HepG2 (cell line): ENCODE measurements around the gene PCYOX1L. TPM values are rescaled to one million over a fixed set of nuclear protein-coding genes. Genes with fewer than 3 reads are reported as not detected.

Source experiments
- ATAC-seq: fragments of 200-7000 bp; cut with Tn5 transposase; 3 replicates; pipeline ENCODE4 v1.9.1; 2020; ENCODE audit warnings: mild to moderate bottlenecking, moderate library complexity
- BruUV-seq: library from RNA; stranded (reverse); fragments of 400-500 nt; replicated peaks from 2 replicates; lab custom pipeline; 2021; lab: Mats Ljungman, UMichigan
- CTCF ChIA-PET: fragments of 300-600 bp; formaldehyde crosslinking; extraction: SDS; loops from one replicate; lab custom pipeline; 2021; ENCODE audit warnings: low total read pairs, inconsistent platforms, low intra/inter-chr PET ratio; lab: Yijun Ruan, JAX
- POLR2A ChIA-PET: fragments of 350-600 bp; sonication (Branson Sonifier 250); formaldehyde crosslinking; loops from one replicate; lab custom pipeline; 2020; ENCODE audit warnings: antibody characterized with exemption, inconsistent platforms; lab: Yijun Ruan, JAX
- DNase-seq: peaks from one replicate; pipeline ENCODE4 v3.0.0-alpha.2; 2015; ENCODE audit warnings: low spot score
- FAIRE-seq: peaks from 3 replicates; lab custom pipeline; 2011; peaks lifted over from hg19 to GRCh38; lab: Jason Lieb, UNC
- H2AFZ ChIP-seq: one replicate; pipeline ENCODE4 v1.6.1; 2011; ENCODE audit warnings: low read length, inconsistent platforms
- H3K27ac ChIP-seq: fragments of 300-600 bp; 3 replicates; pipeline ENCODE4 v1.8.0; 2011; ENCODE audit warnings: mixed run types, mild to moderate bottlenecking, mixed read lengths, low read length, inconsistent platforms; ENCODE audit not compliant: insufficient read depth; ENCODE audit errors: extremely low read length
- H3K27me3 ChIP-seq, 2 experiments: fragments of 200-600 bp in 1 of 2; 2 replicates in 1 of 2; 3 replicates in 1 of 2; pipeline versions ENCODE4 v1.6.0 to v1.8.0; 2011; ENCODE audit warnings: low read length in 2 of 2, mild to moderate bottlenecking in 2 of 2, moderate library complexity in 2 of 2, inconsistent platforms in 1 of 2; ENCODE audit not compliant: insufficient read depth in 2 of 2, control insufficient read depth in 1 of 2
- H3K36me3 ChIP-seq, 2 experiments: fragments of 200-600 bp in 1 of 2; replicated peaks in 1 of 2; 2 replicates in 1 of 2; 3 replicates in 1 of 2; pipeline versions ENCODE4 v1.5.1 to v1.8.0; 2011; ENCODE audit warnings: low read length in 2 of 2, inconsistent platforms in 1 of 2; ENCODE audit not compliant: insufficient read depth in 2 of 2, control insufficient read depth in 1 of 2
- H3K4me1 ChIP-seq: 2 replicates; pipeline ENCODE4 v1.5.1; 2012; ENCODE audit warnings: low read length, inconsistent platforms; ENCODE audit not compliant: insufficient read depth
- H3K4me2 ChIP-seq: 2 replicates; pipeline ENCODE4 v1.6.0; 2011; ENCODE audit warnings: low read depth, low read length, inconsistent platforms
- H3K4me3 ChIP-seq, 3 experiments: fragments of 200-600 bp in 1 of 3; sonication (generic), shearing (Covaris generic) in 1 of 3; replicated peaks in 1 of 3; 2 replicates each; pipeline ENCODE4 v1.5.1; 2011 to 2016; ENCODE audit warnings: low read length in 3 of 3, inconsistent platforms in 2 of 3, low read depth in 2 of 3, mild to moderate bottlenecking in 2 of 3, control low read depth in 1 of 3, mixed read lengths in 1 of 3; ENCODE audit not compliant: insufficient read depth in 1 of 3
- H3K79me2 ChIP-seq: one replicate; pipeline ENCODE4 v1.6.1; 2011; ENCODE audit warnings: low read length, inconsistent platforms; ENCODE audit not compliant: insufficient read depth
- H3K9ac ChIP-seq: 2 replicates; pipeline ENCODE4 v1.6.0; 2011; ENCODE audit warnings: mild to moderate bottlenecking, low read depth, low read length, inconsistent platforms; ENCODE audit not compliant: insufficient read depth
- H3K9me3 ChIP-seq: 2 replicates; pipeline ENCODE4 v1.5.1; 2012; ENCODE audit warnings: mild to moderate bottlenecking, low read length
- H4K20me1 ChIP-seq: 2 replicates; pipeline ENCODE4 v1.6.0; 2011; ENCODE audit warnings: inconsistent platforms, mild to moderate bottlenecking, low read length, moderate library complexity; ENCODE audit not compliant: insufficient read depth
- DRAP1 ChIP-seq: IDR thresholded peaks from 2 replicates; pipeline ENCODE4 v1.6.1; 2016; ENCODE audit warnings: missing genetic modification reagents, missing compliant biosample characterization
- GATAD1 ChIP-seq: IDR thresholded peaks from 2 replicates; pipeline ENCODE4 v1.6.1; 2016; ENCODE audit warnings: missing genetic modification reagents, missing compliant biosample characterization
- GPBP1L1 ChIP-seq: sonication (generic); formaldehyde crosslinking; IDR thresholded peaks from 2 replicates; pipeline ENCODE4 v1.5.0; 2020; ENCODE audit warnings: mild to moderate bottlenecking, missing genetic modification reagents
- MYC ChIP-seq: sonication (generic); formaldehyde crosslinking; IDR thresholded peaks from 2 replicates; pipeline ENCODE4 v1.9.0; 2021; ENCODE audit warnings: missing genetic modification reagents, borderline replicate concordance
- MZF1 ChIP-seq: sonication (generic); formaldehyde crosslinking; IDR thresholded peaks from 2 replicates; pipeline ENCODE4 v1.8.1; 2023; ENCODE audit warnings: mild to moderate bottlenecking, missing genetic modification reagents, borderline replicate concordance
- SOX5 ChIP-seq: IDR thresholded peaks from 2 replicates; pipeline ENCODE4 v1.6.1; 2016; ENCODE audit warnings: borderline replicate concordance
- SP4 ChIP-seq: sonication (generic); formaldehyde crosslinking; IDR thresholded peaks from 2 replicates; pipeline ENCODE4 v1.8.1; 2023; ENCODE audit warnings: mild to moderate bottlenecking, missing genetic modification reagents
- ZNF354B ChIP-seq: sonication (generic); formaldehyde crosslinking; IDR thresholded peaks from 2 replicates; pipeline ENCODE4 v1.8.0; 2022; ENCODE audit warnings: mild to moderate bottlenecking, missing genetic modification reagents
- ZNF616 ChIP-seq: sonication (generic); formaldehyde crosslinking; IDR thresholded peaks from 2 replicates; pipeline ENCODE4 v1.5.0; 2020; ENCODE audit warnings: low read depth, mild to moderate bottlenecking, missing genetic modification reagents
- ZNF782 ChIP-seq: sonication (generic); formaldehyde crosslinking; IDR thresholded peaks from 2 replicates; pipeline ENCODE4 v1.4.0; 2020; ENCODE audit warnings: missing genetic modification reagents, mild to moderate bottlenecking, borderline replicate concordance
- WGBS: methylation state at CpG from one replicate; pipeline ENCODE4 v1.1.6; 2017; ENCODE audit warnings: low lambda C conversion rate; 5-methylcytosine and 5-hydroxymethylcytosine counted together
- in situ Hi-C: cut with HindIII; loops from 2 replicates; pipeline ENCODE4 v1.10.0; 2017; ENCODE audit warnings: low pct_unique_long_range_greater_than_20kb; ENCODE audit not compliant: extremely low pct_ligation_motif_present
- intact Hi-C: fragments of 100-400 bp; cut with micrococcal nuclease; formaldehyde crosslinking; loops from one replicate; pipeline ENCODE4 v1.10.0; 2022; ENCODE audit not compliant: unreplicated experiment
- polyA plus RNA-seq, 8 experiments: library from polyadenylated mRNA; depleted of rRNA in 3 of 8; stranded (reverse) in 7 of 8; unstranded in 1 of 8; fragments of >200 nt; fragmentation: Illumina TruSeq in 4 of 8; extraction: Trizol in 4 of 8; gene quantifications; 2 replicates each; pipeline versions ENCODE4 v1.2.1 to v1.2.3, GENCODE V29; 2011 to 2016; ENCODE audit warnings: low read depth in 4 of 8, missing spikeins in 1 of 8, mixed read lengths in 1 of 8; ENCODE audit not compliant: insufficient read depth in 1 of 8
- total RNA-seq, 5 experiments: library from RNA; depleted of rRNA; stranded (reverse); fragments of >200 nt; fragmentation: Illumina TruSeq; extraction: Trizol; gene quantifications; 2 replicates each; pipeline ENCODE4 v1.2.3, GENCODE V29; 2016; ENCODE audit warnings: low read depth in 1 of 5
- TF ChIP-seq, protein P1 (sequence below), 2 experiments: sonication (generic) in 1 of 2; formaldehyde crosslinking in 1 of 2; IDR thresholded peaks; 2 replicates each; pipeline versions ENCODE4 v1.6.1 to v1.9.0; 2014 to 2022; ENCODE audit warnings: antibody characterized with exemption in 1 of 2, borderline replicate concordance in 1 of 2, inconsistent platforms in 1 of 2, low read depth in 1 of 2, missing genetic modification reagents in 1 of 2
- TF ChIP-seq, protein P2 (sequence below): sonication (generic); formaldehyde crosslinking; conservative IDR thresholded peaks from 2 replicates; pipeline ENCODE4 v1.4.0; 2020; ENCODE audit warnings: missing genetic modification reagents

The PCYOX1L gene
- total and polyA plus RNA-seq, 2 of the 13 experiments (the other 11 are each of a cell fraction or from before 2014, with no cell fraction given): 1.00 to 3.7 TPM

- FAIRE-seq: peak; percentile 99
- BruUV-seq: no TSS peak
- peak overlapping the region in 2 of 3 experiments; percentile 22 to 52; a peak in 3 of 6 replicates for H3K4me3 ChIP-seq
- no peak for TF ChIP-seq ZNF354B (CRISPR knock-in tag)
- no peak for TF ChIP-seq MZF1 (CRISPR knock-in tag)
- TF ChIP-seq MYC (CRISPR knock-in tag): peak; percentile 49; the same call in 1 of the 2 replicates
- no peak for TF ChIP-seq ZNF616 (CRISPR knock-in tag)
- TF ChIP-seq SOX5: peak; percentile 68; the same call in 1 of the 2 replicates
- peak; percentile 42; the same call in 1 of the 2 replicates for TF ChIP-seq GATAD1 (CRISPR knock-in tag)
- TF ChIP-seq ZNF782 (CRISPR knock-in tag): no peak
- peak; percentile 32; the same call in 1 of the 2 replicates for TF ChIP-seq DRAP1 (CRISPR knock-in tag)
- TF ChIP-seq SP4 (CRISPR knock-in tag): no peak
- TF ChIP-seq, protein P1, sequence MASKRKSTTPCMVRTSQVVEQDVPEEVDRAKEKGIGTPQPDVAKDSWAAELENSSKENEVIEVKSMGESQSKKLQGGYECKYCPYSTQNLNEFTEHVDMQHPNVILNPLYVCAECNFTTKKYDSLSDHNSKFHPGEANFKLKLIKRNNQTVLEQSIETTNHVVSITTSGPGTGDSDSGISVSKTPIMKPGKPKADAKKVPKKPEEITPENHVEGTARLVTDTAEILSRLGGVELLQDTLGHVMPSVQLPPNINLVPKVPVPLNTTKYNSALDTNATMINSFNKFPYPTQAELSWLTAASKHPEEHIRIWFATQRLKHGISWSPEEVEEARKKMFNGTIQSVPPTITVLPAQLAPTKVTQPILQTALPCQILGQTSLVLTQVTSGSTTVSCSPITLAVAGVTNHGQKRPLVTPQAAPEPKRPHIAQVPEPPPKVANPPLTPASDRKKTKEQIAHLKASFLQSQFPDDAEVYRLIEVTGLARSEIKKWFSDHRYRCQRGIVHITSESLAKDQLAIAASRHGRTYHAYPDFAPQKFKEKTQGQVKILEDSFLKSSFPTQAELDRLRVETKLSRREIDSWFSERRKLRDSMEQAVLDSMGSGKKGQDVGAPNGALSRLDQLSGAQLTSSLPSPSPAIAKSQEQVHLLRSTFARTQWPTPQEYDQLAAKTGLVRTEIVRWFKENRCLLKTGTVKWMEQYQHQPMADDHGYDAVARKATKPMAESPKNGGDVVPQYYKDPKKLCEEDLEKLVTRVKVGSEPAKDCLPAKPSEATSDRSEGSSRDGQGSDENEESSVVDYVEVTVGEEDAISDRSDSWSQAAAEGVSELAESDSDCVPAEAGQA (IDR thresholded peaks at IDR 0.05; ENCODE audit: low read depth): no peak
- TF ChIP-seq, protein P1 (CRISPR knock-in tag; IDR thresholded peaks at IDR 0.05; ENCODE audit: borderline replicate concordance): no peak
- TF ChIP-seq GPBP1L1: no peak
- TF ChIP-seq, protein P2, sequence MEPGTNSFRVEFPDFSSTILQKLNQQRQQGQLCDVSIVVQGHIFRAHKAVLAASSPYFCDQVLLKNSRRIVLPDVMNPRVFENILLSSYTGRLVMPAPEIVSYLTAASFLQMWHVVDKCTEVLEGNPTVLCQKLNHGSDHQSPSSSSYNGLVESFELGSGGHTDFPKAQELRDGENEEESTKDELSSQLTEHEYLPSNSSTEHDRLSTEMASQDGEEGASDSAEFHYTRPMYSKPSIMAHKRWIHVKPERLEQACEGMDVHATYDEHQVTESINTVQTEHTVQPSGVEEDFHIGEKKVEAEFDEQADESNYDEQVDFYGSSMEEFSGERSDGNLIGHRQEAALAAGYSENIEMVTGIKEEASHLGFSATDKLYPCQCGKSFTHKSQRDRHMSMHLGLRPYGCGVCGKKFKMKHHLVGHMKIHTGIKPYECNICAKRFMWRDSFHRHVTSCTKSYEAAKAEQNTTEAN (CRISPR knock-in tag): no peak
Measured at GRCh38 chr5:149320791-149321330, 37.0 kb upstream of the PCYOX1L start.

More at GRCh38 chr5:149320791-149321330, 37.0 kb upstream of the PCYOX1L start:
- H4K20me1 ChIP-seq: no peaks in the 10 kb centered on the region
- no peaks in the 10 kb centered on the region for H3K9me3 ChIP-seq
- no peaks in the 10 kb centered on the region for H3K36me3 ChIP-seq
- WGBS: 11% methylated on average over 2 of the region's 4 CpGs
- no peaks in the 10 kb centered on the region for H3K79me2 ChIP-seq
- H3K4me1 ChIP-seq: peaks cover 65% of the 10 kb centered on the region
- peak overlapping the region; percentile 81 for H2AFZ ChIP-seq
- H3K9ac ChIP-seq: peak overlapping the region; percentile 61
- ChIA-PET CTCF (no interaction called here), POLR2A (interaction anchor here (0.7 to 6.7 kb wide), 22 partner anchors 14 to 705 kb away, joined by 3 to 93 read pairs (median 5); partner anchors contain the start of genes CSNK1A1, GRPEL2, IL17B and PCYOX1L)
- ATAC-seq (peak; percentile 95), DNase-seq (peak; percentile 94)
- H3K4me2 ChIP-seq: peak overlapping the region; percentile 81
- peak overlapping the region; percentile 67 for H3K27ac ChIP-seq
- in situ Hi-C loops (loop anchor here (5.0 kb wide), 2 partner anchors 51 to 111 kb away; no protein-coding TSS in a partner anchor), intact Hi-C loops (no loop called here)
- no peaks in the 10 kb centered on the region for H3K27me3 ChIP-seq
